HG02852 (cell line): Measurements from ENCODE around the gene LIM2.
A peak's percentile ranks its signal among the peaks of the same experiment; 100 is the strongest.

ENCODE experiments used
- ATAC-seq: cut with Tn5 transposase; IDR thresholded peaks from one replicate; pipeline ENCODE4 v1.9.1; 2021; ENCODE audit warnings: mild to moderate bottlenecking, moderate library complexity; ENCODE audit not compliant: unreplicated experiment

Gene LIM2

GRCh38 chr19:51341976-51342580 is 45.7 kb downstream of the LIM2 start, which contains the start of gene VSIG10L:
Gene VSIG10L, minus strand, starts transcription at chr19:51342139. Its CDS starts 15 bp downstream, at chr19:51342124.
- ATAC-seq, result no peak

GRCh38 chr19:51341066-51341465 is 46.7 kb downstream of the LIM2 start:
- no peak for ATAC-seq

- ATAC-seq, result peak; percentile 46
These were observed 47.8 kb downstream of the LIM2 start for GRCh38 chr19:51339687-51340656.

GRCh38 chr19:51339313-51339686 is 48.5 kb downstream of the LIM2 start:
- no peak for ATAC-seq

GRCh38 chr19:51338563-51339312 is 49.0 kb downstream of the LIM2 start:
- peak; percentile 50 for ATAC-seq

- no peak for ATAC-seq
These were observed 49.8 kb downstream of the LIM2 start for GRCh38 chr19:51337861-51338562.

GRCh38 chr19:51337141-51337860 is 50.5 kb downstream of the LIM2 start:
- no peak for ATAC-seq

- ATAC-seq, result no peak
These were observed 53.8 kb downstream of the LIM2 start for GRCh38 chr19:51333836-51334460.

GRCh38 chr19:51331716-51332115 is 56.1 kb downstream of the LIM2 start:
- ATAC-seq, result no peak

- no peak for ATAC-seq
These were observed 56.6 kb downstream of the LIM2 start for GRCh38 chr19:51331193-51331592.

GRCh38 chr19:51330366-51330765 is 57.4 kb downstream of the LIM2 start:
- ATAC-seq, result no peak
